PC-3 (cell line): ENCODE results near the gene ST8SIA4.

ENCODE experiments used
- EZH2 ChIP-seq: fragments of 300-600 bp; sonication (generic); IDR thresholded peaks from one replicate; pipeline ENCODE4 v1.6.1; 2017; ENCODE audit warnings: antibody characterized with exemption, mild to moderate bottlenecking, low read length; ENCODE audit not compliant: unreplicated experiment
- EZH2phosphoT487 ChIP-seq: fragments of 300-600 bp; sonication (generic); IDR thresholded peaks from 2 replicates; pipeline ENCODE4 v1.6.1; 2018; ENCODE audit warnings: mild to moderate bottlenecking, antibody characterized with exemption, low read length, borderline replicate concordance

DNA sequence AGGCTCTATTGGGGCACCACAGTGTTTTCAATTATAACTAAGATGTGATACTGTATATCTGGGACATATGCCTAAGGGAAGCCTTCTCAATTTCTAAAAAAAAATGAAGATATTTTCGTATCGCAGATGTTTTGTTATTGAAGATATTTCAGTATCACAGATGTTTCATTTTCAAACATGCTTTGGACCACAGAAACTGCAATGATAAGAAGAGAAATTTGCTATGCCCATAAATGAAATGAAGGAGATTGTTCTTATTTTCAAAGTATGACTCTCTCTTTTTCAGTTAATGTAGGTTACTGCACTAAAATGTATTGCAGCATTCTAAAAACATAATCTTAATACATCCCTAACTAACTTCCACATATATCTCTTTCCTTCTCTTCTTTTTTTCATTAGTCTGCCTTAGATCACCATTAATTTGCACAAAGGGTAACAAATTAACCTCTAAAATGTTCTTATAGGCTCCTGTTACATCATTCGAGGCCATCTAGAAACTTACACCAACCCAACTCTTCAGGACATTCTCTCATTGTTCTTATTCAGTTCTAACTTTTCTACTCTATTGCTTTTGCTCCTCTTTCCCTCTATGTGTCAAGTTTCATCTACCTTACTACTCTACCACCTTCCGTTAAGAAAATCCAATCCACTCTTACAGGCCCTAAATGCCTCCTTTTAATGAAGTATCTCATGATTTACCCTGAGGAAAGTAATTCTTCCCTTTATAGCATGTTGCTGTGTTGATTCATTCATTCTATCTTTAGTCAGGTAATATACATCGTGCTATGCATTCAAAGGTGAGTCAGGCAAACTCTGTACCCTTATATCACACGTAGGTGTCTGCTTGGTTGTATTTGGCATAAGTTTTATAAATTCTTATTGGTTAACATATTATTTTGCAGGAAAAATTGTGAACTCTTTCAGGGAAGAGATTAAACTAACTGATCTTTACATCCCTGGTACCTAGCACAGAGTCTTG lies 70.5 kb downstream of the ST8SIA4 start:
- TF ChIP-seq EZH2 (no peak), EZH2phosphoT487 (no peak)
